ENCODE data around the gene SPDYE2. TPM values are rescaled to one million over a fixed set of nuclear protein-coding genes. Genes with fewer than 3 reads are reported as not detected.

SPDYE2 gene
- total and polyA plus RNA-seq, 2 donors (not counting 3 experiments of a cell fraction or from before 2014, with no cell fraction given), result not detected

Other genes with a start within 250 kb of the SPDYE2 start
- not detected in 2 replicates for gene SPDYE6, start 194.8 kb upstream of the SPDYE2 start, total RNA-seq
- not detected in 2 replicates for gene SPDYE6, start 194.8 kb upstream of the SPDYE2 start, polyA plus RNA-seq
- gene PRKRIP1, start 154.9 kb upstream of the SPDYE2 start, total RNA-seq, result 25.7 and 26.1 TPM in 2 replicates
- gene PRKRIP1, start 154.9 kb upstream of the SPDYE2 start, polyA plus RNA-seq, result 13.1 and 16.1 TPM in 2 replicates
- 67.4 and 84.1 TPM in 2 replicates for gene ORAI2, start 117.7 kb upstream of the SPDYE2 start, total RNA-seq
- 99.1 and 138 TPM in 2 replicates for gene ORAI2, start 117.7 kb upstream of the SPDYE2 start, polyA plus RNA-seq
- 9.9 and 10.8 TPM in 2 replicates for gene ALKBH4, start 86.4 kb upstream of the SPDYE2 start, total RNA-seq
- gene ALKBH4, start 86.4 kb upstream of the SPDYE2 start, polyA plus RNA-seq, result 5.3 and 7.8 TPM in 2 replicates
- 22.7 and 25.3 TPM in 2 replicates for gene LRWD1, start 86.2 kb upstream of the SPDYE2 start, total RNA-seq
- 21.7 and 25.4 TPM in 2 replicates for gene LRWD1, start 86.2 kb upstream of the SPDYE2 start, polyA plus RNA-seq
- gene POLR2J, start 72.3 kb upstream of the SPDYE2 start, total RNA-seq, result 48.7 and 48.9 TPM in 2 replicates
- gene POLR2J, start 72.3 kb upstream of the SPDYE2 start, polyA plus RNA-seq, result 93.6 and 114 TPM in 2 replicates
- gene RASA4B, start 33.4 kb upstream of the SPDYE2 start, total RNA-seq, result 5.8 and 9.8 TPM in 2 replicates
- gene RASA4B, start 33.4 kb upstream of the SPDYE2 start, polyA plus RNA-seq, result 3.2 and 4.7 TPM in 2 replicates
- 29.8 and 30.6 TPM in 2 replicates for gene UPK3BL2, start 7.5 kb upstream of the SPDYE2 start, total RNA-seq
- 18.2 and 35.4 TPM in 2 replicates for gene UPK3BL2, start 7.5 kb upstream of the SPDYE2 start, polyA plus RNA-seq
- gene POLR2J3, start 21.4 kb downstream of the SPDYE2 start, total RNA-seq, result 63.1 and 66.3 TPM in 2 replicates
- gene POLR2J3, start 21.4 kb downstream of the SPDYE2 start, polyA plus RNA-seq, result 40.7 and 41.0 TPM in 2 replicates
- 20.1 and 20.2 TPM in 2 replicates for gene RASA4, start 65.5 kb downstream of the SPDYE2 start, total RNA-seq
- gene RASA4, start 65.5 kb downstream of the SPDYE2 start, polyA plus RNA-seq, result 11.6 and 13.3 TPM in 2 replicates
- 14.1 and 34.4 TPM in 2 replicates for gene UPK3BL1, start 91.6 kb downstream of the SPDYE2 start, total RNA-seq
- gene UPK3BL1, start 91.6 kb downstream of the SPDYE2 start, polyA plus RNA-seq, result 17.8 and 20.3 TPM in 2 replicates
- not detected in 2 replicates for gene SPDYE2B, start 99.1 kb downstream of the SPDYE2 start, total RNA-seq
- not detected in 2 replicates for gene SPDYE2B, start 99.1 kb downstream of the SPDYE2 start, polyA plus RNA-seq
- 19.2 and 21.3 TPM in 2 replicates for gene POLR2J2, start 120.4 kb downstream of the SPDYE2 start, total RNA-seq
- 1.3 and 1.7 TPM in 2 replicates for gene POLR2J2, start 120.4 kb downstream of the SPDYE2 start, polyA plus RNA-seq
- 7.6 and 8.5 TPM in 2 replicates for gene FAM185A, start 197.8 kb downstream of the SPDYE2 start, total RNA-seq
- 5.4 and 5.6 TPM in 2 replicates for gene FAM185A, start 197.8 kb downstream of the SPDYE2 start, polyA plus RNA-seq

Measured in endothelial cell of umbilical vein (primary cell).